Fibroblast of lung (primary cell): Measurements from ENCODE around the gene COG4.

Source experiments
- EZH2 ChIP-seq: IDR thresholded peaks from 2 replicates; pipeline ENCODE4 v1.5.1; 2012; ENCODE audit warnings: low read length, control low read depth, mild to moderate bottlenecking; ENCODE audit errors: missing control alignments
- TF ChIP-seq, protein P1 (sequence below), 2 donors: IDR thresholded peaks in 1 of 2; conservative IDR thresholded peaks in 1 of 2; 1 replicate in 1 of 2; 2 replicates in 1 of 2; pipeline ENCODE4 v1.5.1; 2011 to 2012; ENCODE audit warnings: low read length in 2 of 2, control low read depth in 1 of 2, inconsistent platforms in 1 of 2, low read depth in 1 of 2, mild to moderate bottlenecking in 1 of 2

DNA sequence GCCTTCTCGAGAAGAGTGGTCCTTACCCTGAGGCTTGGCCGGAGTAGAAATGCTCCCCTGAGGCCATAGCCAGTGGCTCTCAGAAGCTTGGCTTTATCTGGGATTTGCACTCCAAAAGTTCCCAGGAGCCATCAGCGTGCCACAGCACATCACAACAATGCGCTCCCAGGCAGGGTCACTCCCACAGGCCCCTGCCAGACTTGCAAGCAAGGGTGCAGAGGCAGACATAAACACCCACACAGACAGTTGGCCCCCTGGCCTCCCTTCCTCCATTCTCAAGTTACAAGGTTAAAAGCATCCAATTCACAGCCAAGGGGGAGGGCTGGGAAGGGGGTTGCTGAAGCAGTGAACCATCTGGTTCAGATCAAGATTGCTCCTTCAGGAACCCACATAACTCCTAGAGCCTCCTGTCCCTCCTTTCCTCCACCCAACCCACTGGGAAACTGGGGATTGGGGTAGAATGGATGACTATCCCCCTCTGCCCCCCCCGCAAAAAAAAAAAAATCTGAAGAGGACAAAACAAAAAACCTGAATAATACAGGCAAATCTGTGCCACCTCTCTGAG is 86.3 kb downstream of the COG4 start:
- TF ChIP-seq, protein P1, sequence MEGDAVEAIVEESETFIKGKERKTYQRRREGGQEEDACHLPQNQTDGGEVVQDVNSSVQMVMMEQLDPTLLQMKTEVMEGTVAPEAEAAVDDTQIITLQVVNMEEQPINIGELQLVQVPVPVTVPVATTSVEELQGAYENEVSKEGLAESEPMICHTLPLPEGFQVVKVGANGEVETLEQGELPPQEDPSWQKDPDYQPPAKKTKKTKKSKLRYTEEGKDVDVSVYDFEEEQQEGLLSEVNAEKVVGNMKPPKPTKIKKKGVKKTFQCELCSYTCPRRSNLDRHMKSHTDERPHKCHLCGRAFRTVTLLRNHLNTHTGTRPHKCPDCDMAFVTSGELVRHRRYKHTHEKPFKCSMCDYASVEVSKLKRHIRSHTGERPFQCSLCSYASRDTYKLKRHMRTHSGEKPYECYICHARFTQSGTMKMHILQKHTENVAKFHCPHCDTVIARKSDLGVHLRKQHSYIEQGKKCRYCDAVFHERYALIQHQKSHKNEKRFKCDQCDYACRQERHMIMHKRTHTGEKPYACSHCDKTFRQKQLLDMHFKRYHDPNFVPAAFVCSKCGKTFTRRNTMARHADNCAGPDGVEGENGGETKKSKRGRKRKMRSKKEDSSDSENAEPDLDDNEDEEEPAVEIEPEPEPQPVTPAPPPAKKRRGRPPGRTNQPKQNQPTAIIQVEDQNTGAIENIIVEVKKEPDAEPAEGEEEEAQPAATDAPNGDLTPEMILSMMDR (conservative IDR thresholded peaks at IDR 0.05 in 1 of 2, IDR thresholded peaks at IDR 0.05 in 1 of 2; ENCODE audit: low read depth in 1 of 2, low read length in 2 of 2): no peak
- TF ChIP-seq EZH2: no peak
